A673 (cell line): ENCODE data around the gene ARMC10. TPM values are rescaled to one million over a fixed set of nuclear protein-coding genes. Genes with fewer than 3 reads are reported as not detected.

Experiments
- BruUV-seq: library from RNA; stranded (reverse); fragments of 400-500 nt; replicated peaks from 2 replicates; lab custom pipeline; 2021; lab: Mats Ljungman, UMichigan
- CTCF ChIA-PET: fragments of 300-600 bp; sonication (Branson Sonifier 250); formaldehyde crosslinking; loops from one replicate; lab custom pipeline; 2022; ENCODE audit warnings: antibody characterized with exemption; lab: Charles Lee
- POLR2A ChIA-PET: fragments of 300-600 bp; sonication (Branson Sonifier 250); formaldehyde crosslinking; loops from one replicate; lab custom pipeline; 2022; ENCODE audit warnings: antibody characterized with exemption; ENCODE audit not compliant: low non-redundant PET; lab: Charles Lee
- DNase-seq: peaks from one replicate; pipeline ENCODE4 v3.0.0-alpha.2; 2015; ENCODE audit warnings: low spot score
- H3K27ac ChIP-seq: fragments of 200-600 bp; sonication (generic); 2 replicates; pipeline ENCODE4 v1.5.1; 2016; ENCODE audit warnings: mixed run types, low read depth, mild to moderate bottlenecking, mixed read lengths, antibody characterized with exemption, low read length; ENCODE audit not compliant: poor library complexity, severe bottlenecking
- H3K27me3 ChIP-seq: fragments of 200-600 bp; sonication (generic); replicated peaks from 2 replicates; pipeline ENCODE4 v1.6.1; 2017; ENCODE audit warnings: mixed run types, low read depth, mild to moderate bottlenecking, mixed read lengths, antibody characterized with exemption, low read length; ENCODE audit not compliant: insufficient read depth, poor library complexity
- H3K36me3 ChIP-seq: fragments of 200-600 bp; sonication (generic); 2 replicates; pipeline ENCODE4 v1.6.1; 2016; ENCODE audit warnings: mixed run types, mild to moderate bottlenecking, mixed read lengths, antibody characterized with exemption, low read length; ENCODE audit not compliant: insufficient read depth, poor library complexity, severe bottlenecking
- H3K4me1 ChIP-seq: fragments of 200-600 bp; sonication (generic); 2 replicates; pipeline ENCODE4 v1.6.1; 2017; ENCODE audit warnings: mixed run types, mild to moderate bottlenecking, mixed read lengths, antibody characterized with exemption, low read length; ENCODE audit not compliant: insufficient read depth, poor library complexity, severe bottlenecking
- H3K4me3 ChIP-seq: fragments of 200-600 bp; sonication (generic); 2 replicates; pipeline ENCODE4 v1.5.1; 2016; ENCODE audit warnings: low read depth, mixed run types, mild to moderate bottlenecking, mixed read lengths, low read length; ENCODE audit not compliant: poor library complexity, severe bottlenecking
- H3K9me3 ChIP-seq: fragments of 200-600 bp; sonication (generic); 2 replicates; pipeline ENCODE4 v1.6.1; 2016; ENCODE audit warnings: mixed run types, low read depth, mild to moderate bottlenecking, mixed read lengths, antibody characterized with exemption, low read length; ENCODE audit not compliant: poor library complexity, severe bottlenecking
- EZH2 ChIP-seq: fragments of 200-600 bp; sonication (generic); IDR thresholded peaks from 2 replicates; pipeline ENCODE4 v1.6.1; 2017; ENCODE audit warnings: borderline replicate concordance, low read depth, mild to moderate bottlenecking, mixed read lengths, antibody characterized with exemption, low read length; ENCODE audit not compliant: poor library complexity, severe bottlenecking
- intact Hi-C: fragments of 100-400 bp; cut with micrococcal nuclease; formaldehyde crosslinking; loops from one replicate; pipeline ENCODE4 v1.10.0; 2022; ENCODE audit not compliant: unreplicated experiment
- total RNA-seq: library from RNA; stranded (reverse); gene quantifications from 2 replicates; pipeline ENCODE4 v1.2.3, GENCODE V29; 2021
- TF ChIP-seq, protein P1 (sequence below): fragments of 300-800, 200-600 bp; sonication (generic); conservative IDR thresholded peaks from 2 replicates; pipeline ENCODE4 v1.5.1; 2017; ENCODE audit warnings: low read depth, mild to moderate bottlenecking, antibody characterized with exemption, low read length, moderate library complexity, mixed read lengths

Gene ARMC10
- total RNA-seq, 1 experiment from 2014 or later, result 32.0 TPM

DNA sequence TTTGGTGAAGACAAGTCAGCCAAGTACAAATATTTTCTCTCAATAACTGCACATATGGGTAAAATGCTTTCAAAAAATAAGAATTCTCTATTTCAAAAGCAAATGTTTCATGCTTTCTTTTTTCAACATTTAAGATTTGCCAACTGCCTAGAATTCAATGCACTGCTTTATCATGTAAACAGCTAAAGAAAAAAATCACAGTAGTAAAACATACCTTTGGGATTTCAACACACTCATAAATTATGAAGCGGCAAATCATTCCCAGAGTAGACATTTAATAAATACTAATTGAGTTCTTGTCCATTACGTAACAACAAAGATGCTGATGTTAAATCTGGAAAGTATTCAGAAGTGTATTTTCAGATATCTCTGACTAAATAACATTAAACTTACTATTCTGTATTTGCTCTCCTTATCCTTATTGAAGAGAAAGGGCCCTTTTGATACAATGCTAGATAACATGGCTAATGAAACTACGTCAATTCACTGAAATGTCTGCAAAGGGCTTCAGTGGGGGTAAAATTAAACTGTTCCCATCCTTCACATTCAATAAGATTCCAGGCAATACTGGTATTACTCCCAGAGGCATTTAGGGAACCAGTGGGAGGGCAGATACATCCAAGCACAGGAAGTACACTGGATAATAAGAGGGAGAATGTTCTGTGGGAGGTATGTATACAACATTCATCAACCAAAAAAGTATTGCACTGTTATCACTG lies 60.1 kb downstream of the ARMC10 start:
- Histone ChIP-seq H3K9me3 (no peaks in the 10 kb centered on the region), H3K4me3 (no peak overlapping the region), H3K4me1 (peaks cover 10% of the 10 kb centered on the region), H3K27ac (no peak overlapping the region), H3K36me3 (no peaks in the 10 kb centered on the region), H3K27me3 (no peaks in the 10 kb centered on the region)
- TF ChIP-seq, protein P1, sequence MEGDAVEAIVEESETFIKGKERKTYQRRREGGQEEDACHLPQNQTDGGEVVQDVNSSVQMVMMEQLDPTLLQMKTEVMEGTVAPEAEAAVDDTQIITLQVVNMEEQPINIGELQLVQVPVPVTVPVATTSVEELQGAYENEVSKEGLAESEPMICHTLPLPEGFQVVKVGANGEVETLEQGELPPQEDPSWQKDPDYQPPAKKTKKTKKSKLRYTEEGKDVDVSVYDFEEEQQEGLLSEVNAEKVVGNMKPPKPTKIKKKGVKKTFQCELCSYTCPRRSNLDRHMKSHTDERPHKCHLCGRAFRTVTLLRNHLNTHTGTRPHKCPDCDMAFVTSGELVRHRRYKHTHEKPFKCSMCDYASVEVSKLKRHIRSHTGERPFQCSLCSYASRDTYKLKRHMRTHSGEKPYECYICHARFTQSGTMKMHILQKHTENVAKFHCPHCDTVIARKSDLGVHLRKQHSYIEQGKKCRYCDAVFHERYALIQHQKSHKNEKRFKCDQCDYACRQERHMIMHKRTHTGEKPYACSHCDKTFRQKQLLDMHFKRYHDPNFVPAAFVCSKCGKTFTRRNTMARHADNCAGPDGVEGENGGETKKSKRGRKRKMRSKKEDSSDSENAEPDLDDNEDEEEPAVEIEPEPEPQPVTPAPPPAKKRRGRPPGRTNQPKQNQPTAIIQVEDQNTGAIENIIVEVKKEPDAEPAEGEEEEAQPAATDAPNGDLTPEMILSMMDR, result no peak
- no peak for TF ChIP-seq EZH2
- ChIA-PET CTCF (no interaction called here), POLR2A (no interaction called here)
- peak; percentile 48 for DNase-seq
- intact Hi-C loops, result no loop called here
- BruUV-seq, result no TSS peak

DNA sequence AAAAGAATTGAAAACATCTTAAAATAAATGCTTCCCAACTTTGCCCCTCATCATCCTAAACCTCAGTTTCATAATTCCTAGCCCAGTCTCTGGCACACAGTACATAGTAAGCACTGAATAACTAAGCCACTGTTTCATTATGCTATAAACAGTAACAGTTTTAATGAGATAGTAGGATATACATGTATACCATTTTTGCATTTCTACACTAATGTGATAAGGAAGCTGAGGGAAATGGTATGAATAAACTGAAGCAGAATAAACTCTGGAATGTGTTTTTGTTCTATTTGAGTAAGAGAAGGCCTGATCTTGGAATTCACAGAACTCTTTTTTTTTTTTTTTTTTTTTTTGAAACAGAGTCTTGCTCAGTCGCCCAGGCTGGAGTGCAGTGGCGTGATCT lies 65.1 kb downstream of the ARMC10 start:
- no peak overlapping the region for H3K4me3 ChIP-seq
- no peak for DNase-seq
- TF ChIP-seq, protein P1, result no peak
- no peak for TF ChIP-seq EZH2
- no peak overlapping the region for H3K27ac ChIP-seq
- H3K9me3 ChIP-seq, result no peaks in the 10 kb centered on the region
- H3K27me3 ChIP-seq, result no peaks in the 10 kb centered on the region
- H3K36me3 ChIP-seq, result no peaks in the 10 kb centered on the region
- ChIA-PET POLR2A (interaction anchor here (0.6 kb wide), 1 partner anchor 8 kb away, joined by 4 read pairs; no protein-coding TSS in a partner anchor), CTCF (no interaction called here)
- no TSS peak for BruUV-seq
- H3K4me1 ChIP-seq, result peaks cover 4% of the 10 kb centered on the region
- intact Hi-C loops, result no loop called here

DNA sequence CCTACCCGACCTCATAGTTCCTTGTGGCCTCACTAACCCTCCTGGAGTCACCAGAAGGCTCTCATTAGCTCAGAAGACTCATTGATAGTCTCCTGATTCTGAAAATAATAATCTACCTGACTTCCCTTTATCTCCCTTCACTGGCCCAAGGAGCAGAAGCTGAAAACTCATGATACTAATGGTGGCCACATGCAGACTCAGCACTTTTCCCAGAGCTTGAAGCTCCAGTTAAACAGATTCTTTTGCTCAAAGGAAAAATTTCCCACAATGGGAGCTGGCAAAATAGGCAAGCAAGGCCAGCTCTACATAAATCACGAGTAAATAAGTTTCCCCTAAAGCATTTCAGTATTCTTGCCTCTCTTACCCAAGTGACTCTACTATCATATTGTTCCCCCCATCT lies 65.7 kb downstream of the ARMC10 start:
- Histone ChIP-seq H3K27ac (no peak overlapping the region), H3K4me1 (no peaks in the 10 kb centered on the region), H3K9me3 (no peaks in the 10 kb centered on the region), H3K27me3 (no peaks in the 10 kb centered on the region), H3K4me3 (no peak overlapping the region), H3K36me3 (no peaks in the 10 kb centered on the region)
- ChIA-PET CTCF (no interaction called here), POLR2A (interaction anchor here (0.6 kb wide), 1 partner anchor 7 kb away, joined by 4 read pairs; no protein-coding TSS in a partner anchor)
- TF ChIP-seq, protein P1, result no peak
- no peak for DNase-seq
- no TSS peak for BruUV-seq
- intact Hi-C loops, result no loop called here
